ENCODE results near the gene MRGPRF.
"Not testable (repeated sequence)": the region's sequence is repeated elsewhere in the genome, so short reads cannot be mapped to it uniquely, and the experiment has no call there.

The MRGPRF gene

GRCh38 chr11:69004411-69005182, 8.4 kb downstream of the MRGPRF start:
- no peak for DNase-seq (ENCODE audit: insufficient read length, low spot score)
- no peak for FAIRE-seq

GRCh38 chr11:69003866-69004367, 9.1 kb downstream of the MRGPRF start:
- DNase-seq (ENCODE audit: insufficient read length, low spot score): no peak
- FAIRE-seq: no peak

- FAIRE-seq (no peak), DNase-seq (ENCODE audit: insufficient read length, low spot score) (no peak)
Observed at GRCh38 chr11:69003301-69003865, 9.7 kb downstream of the MRGPRF start.

GRCh38 chr11:69002570-69003231, 10.3 kb downstream of the MRGPRF start:
- FAIRE-seq: no peak
- DNase-seq (ENCODE audit: insufficient read length, low spot score): no peak

GRCh38 chr11:69002110-69002569, 10.9 kb downstream of the MRGPRF start:
- FAIRE-seq (no peak), DNase-seq (ENCODE audit: insufficient read length, low spot score) (no peak)

- DNase-seq (ENCODE audit: insufficient read length, low spot score) (no peak), FAIRE-seq (no peak)
Observed at GRCh38 chr11:69001243-69002081, 11.6 kb downstream of the MRGPRF start.

- FAIRE-seq (no peak), DNase-seq (ENCODE audit: insufficient read length, low spot score) (peak; percentile 60)
Observed at GRCh38 chr11:69000831-69001242, 12.2 kb downstream of the MRGPRF start.

- DNase-seq (ENCODE audit: insufficient read length, low spot score) (no peak), FAIRE-seq (no peak)
Observed at GRCh38 chr11:69000391-69000790, 12.7 kb downstream of the MRGPRF start.

- not testable (repeated sequence) for DNase-seq (ENCODE audit: insufficient read length, low spot score); FAIRE-seq
Observed at GRCh38 chr11:68999748-69000355, 13.2 kb downstream of the MRGPRF start.

- DNase-seq (ENCODE audit: insufficient read length, low spot score) (no peak), FAIRE-seq (no peak)
Observed at GRCh38 chr11:68999093-68999747, 13.8 kb downstream of the MRGPRF start.

- FAIRE-seq (no peak), DNase-seq (ENCODE audit: insufficient read length, low spot score) (no peak)
Observed at GRCh38 chr11:68998390-68998911, 14.6 kb downstream of the MRGPRF start.

- FAIRE-seq (no peak), DNase-seq (ENCODE audit: insufficient read length, low spot score) (no peak)
Observed at GRCh38 chr11:68997995-68998348, 15.1 kb downstream of the MRGPRF start.

GRCh38 chr11:68997124-68997994, 15.7 kb downstream of the MRGPRF start:
- FAIRE-seq: no peak

GRCh38 chr11:68996376-68997123, 16.5 kb downstream of the MRGPRF start:
- DNase-seq (ENCODE audit: insufficient read length, low spot score): no peak
- no peak for FAIRE-seq

More at GRCh38 chr11:68997124-68997994, 15.7 kb downstream of the MRGPRF start:
- no peak for DNase-seq (ENCODE audit: insufficient read length, low spot score)

GRCh38 chr11:68994894-68995285, 18.2 kb downstream of the MRGPRF start:
- FAIRE-seq: no peak
- no peak for DNase-seq (ENCODE audit: insufficient read length, low spot score)

- DNase-seq (ENCODE audit: insufficient read length, low spot score) (no peak), FAIRE-seq (no peak)
Observed at GRCh38 chr11:68994161-68994893, 18.7 kb downstream of the MRGPRF start.

- DNase-seq (ENCODE audit: insufficient read length, low spot score) (no peak), FAIRE-seq (no peak)
Observed at GRCh38 chr11:68993546-68993945, 19.5 kb downstream of the MRGPRF start.

All from HTR-8/SVneo (cell line).